ENCODE measurements around the gene MYT1. TPM values are rescaled to one million over a fixed set of nuclear protein-coding genes. Genes with fewer than 3 reads are reported as not detected.
A peak's percentile ranks its signal among the peaks of the same experiment; 100 is the strongest.
"Not testable (repeated sequence)": the region's sequence is repeated elsewhere in the genome, so short reads cannot be mapped to it uniquely, and the experiment has no call there.

The MYT1 gene
- total RNA-seq, 4 donors from 2014 or later, result not detected

DNA sequence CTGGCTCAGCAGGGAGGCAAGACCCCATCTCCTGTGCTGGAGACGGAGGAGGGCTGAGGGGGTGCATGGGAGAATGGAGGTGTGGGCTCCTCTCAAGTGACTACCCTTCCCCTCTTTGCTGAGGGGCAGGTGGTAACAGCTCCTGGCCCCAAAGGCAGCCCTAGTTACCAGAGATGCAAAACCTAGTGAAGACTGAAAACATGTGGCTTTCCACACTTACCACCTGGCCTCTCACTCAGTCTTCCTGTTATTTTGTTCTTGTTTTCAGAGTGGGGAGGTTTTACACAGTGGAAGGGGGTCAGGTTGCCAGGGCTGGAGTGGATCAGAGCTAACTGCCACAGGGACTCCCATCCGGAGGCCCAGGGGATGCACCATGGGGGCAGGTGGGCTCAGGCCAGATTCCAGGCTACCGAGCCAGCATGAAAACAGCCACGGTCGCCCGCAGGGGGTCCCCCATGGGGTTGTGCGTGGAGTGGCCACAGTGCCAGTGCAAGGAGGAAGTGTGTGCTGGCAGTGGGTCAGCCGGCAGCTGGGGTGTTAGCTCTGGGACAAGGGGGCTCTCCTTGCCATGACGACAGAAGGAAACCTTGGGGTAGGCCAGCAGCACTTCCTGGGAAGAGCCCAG lies 21.1 kb downstream of the MYT1 start:
- TF ChIP-seq EP300 (IDR thresholded peaks at IDR 0.05) (no peak), POLR2A (IDR thresholded peaks at IDR 0.05) (no peak)
- TF ChIP-seq, protein P1, sequence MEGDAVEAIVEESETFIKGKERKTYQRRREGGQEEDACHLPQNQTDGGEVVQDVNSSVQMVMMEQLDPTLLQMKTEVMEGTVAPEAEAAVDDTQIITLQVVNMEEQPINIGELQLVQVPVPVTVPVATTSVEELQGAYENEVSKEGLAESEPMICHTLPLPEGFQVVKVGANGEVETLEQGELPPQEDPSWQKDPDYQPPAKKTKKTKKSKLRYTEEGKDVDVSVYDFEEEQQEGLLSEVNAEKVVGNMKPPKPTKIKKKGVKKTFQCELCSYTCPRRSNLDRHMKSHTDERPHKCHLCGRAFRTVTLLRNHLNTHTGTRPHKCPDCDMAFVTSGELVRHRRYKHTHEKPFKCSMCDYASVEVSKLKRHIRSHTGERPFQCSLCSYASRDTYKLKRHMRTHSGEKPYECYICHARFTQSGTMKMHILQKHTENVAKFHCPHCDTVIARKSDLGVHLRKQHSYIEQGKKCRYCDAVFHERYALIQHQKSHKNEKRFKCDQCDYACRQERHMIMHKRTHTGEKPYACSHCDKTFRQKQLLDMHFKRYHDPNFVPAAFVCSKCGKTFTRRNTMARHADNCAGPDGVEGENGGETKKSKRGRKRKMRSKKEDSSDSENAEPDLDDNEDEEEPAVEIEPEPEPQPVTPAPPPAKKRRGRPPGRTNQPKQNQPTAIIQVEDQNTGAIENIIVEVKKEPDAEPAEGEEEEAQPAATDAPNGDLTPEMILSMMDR (IDR thresholded peaks at IDR 0.05), result no peak
- WGBS, 2 donors, result 80 to 86% methylated on average over 8 to 9 of the region's 9 CpGs
- no peak overlapping the region for H3K4me3 ChIP-seq
- no peaks in the 10 kb centered on the region for H3K9me3 ChIP-seq
- H3K27me3 ChIP-seq, result peaks cover 0 to 6% of the 10 kb centered on the region in 2 donors
- no peaks in the 10 kb centered on the region for H3K36me3 ChIP-seq
- DNase-seq (ENCODE audit: low spot score in 2 of 2), result no peak
- H3K4me1 ChIP-seq, result peaks cover 0 to 17% (median 0%) of the 10 kb centered on the region in 4 donors
- no peak overlapping the region for H3K27ac ChIP-seq

- DNase-seq (ENCODE audit: low spot score in 2 of 2), result no peak
- TF ChIP-seq EP300 (IDR thresholded peaks at IDR 0.05), result no peak
- no peak for TF ChIP-seq POLR2A (IDR thresholded peaks at IDR 0.05)
- TF ChIP-seq, protein P1 (IDR thresholded peaks at IDR 0.05), result no peak
- Histone ChIP-seq H3K27me3 (peaks cover 0 to 6% of the 10 kb centered on the region in 2 donors), H3K27ac (no peak overlapping the region), H3K9me3 (no peaks in the 10 kb centered on the region), H3K4me3 (no peak overlapping the region), H3K4me1 (peaks cover 0 to 17% (median 0%) of the 10 kb centered on the region in 4 donors), H3K36me3 (no peaks in the 10 kb centered on the region)
- WGBS, 2 donors, result 90 to 93% methylated on average over 12 to 13 of the region's 13 CpGs
Measured at GRCh38 chr20:64186071-64186598, 21.9 kb downstream of the MYT1 start.

DNA sequence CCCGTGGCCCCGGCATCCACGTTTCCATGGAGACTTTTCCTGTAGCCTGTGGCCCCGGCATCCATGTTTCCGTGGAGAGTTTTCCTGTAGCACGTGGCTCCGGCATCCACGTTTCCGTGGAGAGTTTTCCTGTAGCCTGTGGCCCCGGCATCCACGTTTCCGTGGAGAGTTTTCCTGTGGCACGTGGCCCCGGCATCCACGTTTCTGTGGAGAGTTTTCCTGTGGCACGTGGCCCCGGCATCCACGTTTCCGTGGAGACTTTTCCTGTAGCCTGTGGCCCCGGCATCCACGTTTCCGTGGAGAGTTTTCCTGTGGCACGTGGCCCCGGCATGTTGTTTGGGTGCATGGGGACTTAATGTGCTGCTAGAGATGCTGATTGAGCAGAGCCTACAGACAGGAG lies 23.0 kb downstream of the MYT1 start:
- DNase-seq (ENCODE audit: low spot score in 2 of 2); H3K9me3 ChIP-seq; H3K4me3 ChIP-seq; H3K36me3 ChIP-seq; H3K27ac ChIP-seq; H3K27me3 ChIP-seq: not testable (repeated sequence)
- WGBS, 2 donors, result 94 to 95% methylated on average over 24 of the region's 24 CpGs
- H3K4me1 ChIP-seq, result peaks cover 0 to 17% (median 0%) of the 10 kb centered on the region in 4 donors

DNA sequence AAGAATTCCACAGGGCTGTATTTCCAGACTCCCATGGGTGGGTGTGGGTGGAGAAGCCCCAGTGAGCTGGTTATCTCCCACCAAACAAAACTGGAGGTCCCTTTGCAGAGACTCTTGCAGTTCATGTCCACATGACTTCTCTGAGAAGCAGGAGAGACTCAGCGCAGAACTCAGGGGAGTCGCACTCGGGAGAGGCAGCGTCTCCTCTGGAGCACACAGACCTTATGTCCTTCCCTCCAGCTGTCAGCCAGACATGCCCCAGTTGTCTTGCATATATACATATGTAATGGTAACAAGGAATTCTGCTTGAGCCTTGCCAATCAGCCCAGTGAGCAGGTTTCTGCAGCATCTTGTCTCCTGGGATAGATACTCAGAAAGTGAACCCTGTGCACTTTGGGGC lies 23.8 kb downstream of the MYT1 start:
- Histone ChIP-seq H3K27ac (no peak overlapping the region), H3K27me3 (no peaks in the 10 kb centered on the region), H3K4me3 (no peak overlapping the region), H3K9me3 (no peaks in the 10 kb centered on the region), H3K36me3 (no peaks in the 10 kb centered on the region), H3K4me1 (peaks cover 0 to 17% (median 0%) of the 10 kb centered on the region in 4 donors)
- 91 to 94% methylated on average over 3 to 4 of the region's 4 CpGs for WGBS, 2 donors
- no peak for TF ChIP-seq POLR2A (IDR thresholded peaks at IDR 0.05)
- TF ChIP-seq EP300 (IDR thresholded peaks at IDR 0.05), result no peak
- TF ChIP-seq, protein P1 (IDR thresholded peaks at IDR 0.05), result no peak
- DNase-seq (ENCODE audit: low spot score in 2 of 2), result no peak

DNA sequence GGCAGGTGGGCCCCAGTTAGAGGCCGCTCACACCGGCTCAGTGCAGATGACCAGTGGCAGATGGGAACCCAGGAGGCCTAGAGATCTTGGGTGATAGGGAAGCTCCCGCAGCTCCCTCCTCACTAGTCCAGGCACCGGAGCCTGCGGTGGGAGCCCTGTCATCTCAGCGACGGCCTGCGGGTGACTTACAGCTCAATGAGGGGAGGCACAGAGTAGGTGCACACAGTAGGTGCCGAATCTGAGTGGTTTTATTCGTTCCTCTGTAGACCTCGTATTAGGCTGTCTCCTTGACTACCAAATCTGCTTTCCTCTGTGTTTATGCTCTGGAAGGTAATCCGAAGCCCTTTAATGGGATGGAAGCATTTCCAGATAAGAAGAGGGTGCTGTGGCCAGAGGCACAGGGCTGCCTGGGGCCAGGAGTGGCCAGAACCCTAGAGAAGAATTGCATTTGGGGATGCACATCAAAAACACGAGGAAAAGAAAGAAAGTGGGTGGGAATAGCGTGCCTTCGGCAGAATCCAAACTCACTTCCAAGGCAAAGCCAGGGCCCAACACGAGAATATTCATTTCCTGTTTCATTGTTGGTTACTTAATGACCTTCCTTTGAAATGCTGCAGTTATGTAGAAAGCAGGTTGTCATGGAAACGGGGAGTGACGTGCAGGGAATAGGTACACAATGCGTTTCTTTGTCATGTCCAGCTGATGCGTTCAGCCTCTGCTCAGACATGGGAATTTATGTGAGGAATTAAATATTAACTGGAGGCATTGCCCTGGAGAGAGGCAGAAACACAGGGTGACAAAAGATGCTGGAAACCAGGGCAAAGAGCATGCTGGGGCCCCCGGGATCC lies 24.7 kb downstream of the MYT1 start:
- 46 to 51% methylated on average over 21 of the region's 21 CpGs for WGBS, 2 donors
- Histone ChIP-seq H3K27me3 (no peaks in the 10 kb centered on the region), H3K36me3 (no peaks in the 10 kb centered on the region), H3K4me3 (no peak overlapping the region), H3K4me1 (peaks cover 0 to 17% (median 0%) of the 10 kb centered on the region in 4 donors), H3K27ac (peak overlapping the region in 1 of 4 donors; percentile 20), H3K9me3 (no peaks in the 10 kb centered on the region)
- TF ChIP-seq EP300 (IDR thresholded peaks at IDR 0.05) (no peak), POLR2A (IDR thresholded peaks at IDR 0.05) (no peak)
- TF ChIP-seq, protein P1 (IDR thresholded peaks at IDR 0.05), result no peak
- DNase-seq (ENCODE audit: low spot score in 2 of 2), result peak in 1 of 2 donors; percentile 9

Measured in tibial nerve (tissue), 4 donors.